ENCODE measurements around the gene MRPL4. TPM values are rescaled to one million over a fixed set of nuclear protein-coding genes. Genes with fewer than 3 reads are reported as not detected.
A peak's percentile ranks its signal among the peaks of the same experiment; 100 is the strongest.

The MRPL4 gene
- total and polyA plus RNA-seq, 10 of the 15 experiments (the other 5 are each of a cell fraction or from before 2014, with no cell fraction given), result 0.79 to 221 (median 112) TPM

GRCh38 chr19:10285393-10285792, 33.4 kb downstream of the MRPL4 start:
- POLR2A ChIA-PET, result interaction anchor here (5.5 kb wide), 1 partner anchor 15 kb away, joined by 69 read pairs; the partner anchor contains the start of gene ICAM1
- peaks cover 0 to 1% of the 10 kb centered on the region in 2 experiments; a peak in 1 of 4 replicates for H3K27me3 ChIP-seq (replicated peaks in 1 of 2; ENCODE audit: control insufficient read depth in 2 of 2, insufficient read depth in 2 of 2, low read length in 1 of 2)
- H3K4me2 ChIP-seq (ENCODE audit: control insufficient read depth, insufficient read depth), result 0 out of 2 replicates have a peak overlapping the region, but pooled peaks have one; percentile 22
- no peak overlapping the region for H2AFZ ChIP-seq (ENCODE audit: control insufficient read depth, low read depth, low read length)
- no TSS peak for BruUV-seq (replicated peaks)
- CTCF ChIA-PET, result interaction anchor here (4.6 to 5.9 kb wide), 2 partner anchors 15 to 103 kb away, joined by 58 to 72 read pairs; partner anchors contain the start of gene ICAM1
- FAIRE-seq, result no peak
- DNase-seq (ENCODE audit: low read depth, low spot score), result no peak
- H3K79me2 ChIP-seq (ENCODE audit: control insufficient read depth, insufficient read depth, low read length), result peaks cover 2% of the 10 kb centered on the region; the same call in 1 of the 2 replicates
- intact Hi-C loops (cut with micrococcal nuclease; ENCODE audit: unreplicated experiment) (no loop called here), in situ Hi-C loops (cut with MboI) (no loop called here)
- H3K4me1 ChIP-seq (ENCODE audit: control insufficient read depth, insufficient read depth, low read length), result peaks cover 53% of the 10 kb centered on the region
- WGBS (ENCODE audit: insufficient coverage, insufficient replicate concordance, low lambda C conversion rate, missing lambda C conversion rate), result 75% methylated on average over 4 of the region's 4 CpGs
- H3K36me3 ChIP-seq (ENCODE audit: control insufficient read depth in 2 of 2, insufficient read depth in 2 of 2, low read length in 1 of 2), result peaks cover 26 to 28% of the 10 kb centered on the region in 2 experiments; a peak in 3 of 4 replicates
- no peak overlapping the region for H3K27ac ChIP-seq (ENCODE audit: control insufficient read depth, insufficient read depth)
- no peak overlapping the region for H3K4me3 ChIP-seq
- RAD21 ChIA-PET (ENCODE audit: unreplicated experiment), result interaction anchor here (0.9 to 5.4 kb wide), 5 partner anchors 9 to 104 kb away, joined by 3 to 119 read pairs (median 3); partner anchors contain the start of gene ICAM1
- no peaks in the 10 kb centered on the region for H3K9me3 ChIP-seq (replicated peaks; ENCODE audit: control insufficient read depth, insufficient read depth, low read length)
- no peak for ATAC-seq
- H4K20me1 ChIP-seq (ENCODE audit: control insufficient read depth, insufficient read depth), result peaks cover 9% of the 10 kb centered on the region; the same call in 1 of the 2 replicates
- TF ChIP-seq NKRF (conservative IDR thresholded peaks at IDR 0.05) (no peak), SMC3 (IDR thresholded peaks at IDR 0.05; ENCODE audit: borderline replicate concordance, low read length) (no peak), SPI1 (IDR thresholded peaks at IDR 0.05; ENCODE audit: borderline replicate concordance, insufficient read depth, low read depth, low read length) (0 out of 2 replicates have a peak, but pooled peaks have one; percentile 10), POLR2AphosphoS5 (IDR thresholded peaks at IDR 0.05; ENCODE audit: low read length) (peak; percentile 51; the same call in 1 of the 2 replicates), RAD51 (IDR thresholded peaks at IDR 0.05) (peak; percentile 16; the same call in 1 of the 2 replicates), HSF1 (IDR thresholded peaks at IDR 0.05; ENCODE audit: low read depth, low read length) (no peak), POLR2AphosphoS2 (IDR thresholded peaks at IDR 0.05; ENCODE audit: low read depth, low read length) (no peak), POLR2A (IDR thresholded peaks at IDR 0.05; ENCODE audit: low read depth, low read length) (peak; percentile 47; the same call in 1 of the 2 replicates), PML (IDR thresholded peaks at IDR 0.05; ENCODE audit: low read length) (0 out of 2 replicates have a peak, but pooled peaks have one; percentile 19), PKNOX1 (IDR thresholded peaks at IDR 0.05) (peak; percentile 59; the same call in 1 of the 2 replicates)
- TF ChIP-seq, protein P1, sequence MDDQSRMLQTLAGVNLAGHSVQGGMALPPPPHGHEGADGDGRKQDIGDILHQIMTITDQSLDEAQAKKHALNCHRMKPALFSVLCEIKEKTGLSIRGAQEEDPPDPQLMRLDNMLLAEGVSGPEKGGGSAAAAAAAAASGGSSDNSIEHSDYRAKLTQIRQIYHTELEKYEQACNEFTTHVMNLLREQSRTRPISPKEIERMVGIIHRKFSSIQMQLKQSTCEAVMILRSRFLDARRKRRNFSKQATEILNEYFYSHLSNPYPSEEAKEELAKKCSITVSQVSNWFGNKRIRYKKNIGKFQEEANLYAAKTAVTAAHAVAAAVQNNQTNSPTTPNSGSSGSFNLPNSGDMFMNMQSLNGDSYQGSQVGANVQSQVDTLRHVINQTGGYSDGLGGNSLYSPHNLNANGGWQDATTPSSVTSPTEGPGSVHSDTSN (IDR thresholded peaks at IDR 0.05; ENCODE audit: insufficient replicate concordance, low read depth, low read length), result peak; percentile 19
- H3K9ac ChIP-seq (ENCODE audit: control insufficient read depth, insufficient read depth, low read length), result no peak overlapping the region
- SMC1A ChIA-PET (ENCODE audit: uncharacterized antibody, unreplicated experiment), result interaction anchor here (0.8 to 3.7 kb wide), 2 partner anchors 14 to 95 kb away, joined by 3 to 50 read pairs; partner anchors contain the start of genes ICAM1 and TYK2

Data from GM12878 (cell line).